Astrocyte (in vitro differentiated cells and primary cell): ENCODE results near the gene TCF7L2. TPM values are rescaled to one million over a fixed set of nuclear protein-coding genes. Genes with fewer than 3 reads are reported as not detected.

Source experiments
- DNase-seq: peaks from one replicate; pipeline ENCODE4 v3.0.0-alpha.2; 2010; ENCODE audit warnings: low read depth
- FAIRE-seq: peaks from 2 replicates; lab custom pipeline; 2011; peaks lifted over from hg19 to GRCh38; lab: Jason Lieb, UNC
- H2AFZ ChIP-seq: 2 replicates; pipeline ENCODE4 v1.6.0; 2012; ENCODE audit warnings: low read depth, low read length, inconsistent platforms
- H3K27ac ChIP-seq: 2 replicates; pipeline ENCODE4 v1.5.1; 2011; ENCODE audit warnings: low read depth, low read length, inconsistent platforms
- H3K27me3 ChIP-seq: 2 replicates; pipeline ENCODE4 v1.6.0; 2011; ENCODE audit warnings: low read length, inconsistent platforms; ENCODE audit not compliant: insufficient read depth
- H3K36me3 ChIP-seq: 2 replicates; pipeline ENCODE4 v1.5.1; 2011; ENCODE audit warnings: low read length, inconsistent platforms; ENCODE audit not compliant: insufficient read depth
- H3K4me1 ChIP-seq: 2 replicates; pipeline ENCODE4 v1.5.1; 2011; ENCODE audit warnings: low read length, inconsistent platforms; ENCODE audit not compliant: insufficient read depth
- H3K4me2 ChIP-seq: 2 replicates; pipeline ENCODE4 v1.6.0; 2012; ENCODE audit warnings: low read length, inconsistent platforms
- H3K4me3 ChIP-seq: 2 replicates; pipeline ENCODE4 v1.5.1; 2011; ENCODE audit warnings: low read depth, mild to moderate bottlenecking, low read length, inconsistent platforms; ENCODE audit not compliant: insufficient read depth
- H3K79me2 ChIP-seq: 2 replicates; pipeline ENCODE4 v1.6.0; 2012; ENCODE audit warnings: mild to moderate bottlenecking, low read length, inconsistent platforms; ENCODE audit not compliant: insufficient read depth
- H3K9ac ChIP-seq: 2 replicates; pipeline ENCODE4 v1.6.0; 2012; ENCODE audit warnings: mild to moderate bottlenecking, low read length, inconsistent platforms
- H3K9me3 ChIP-seq: 2 replicates; pipeline ENCODE4 v1.5.1; 2012; ENCODE audit warnings: low read depth, mild to moderate bottlenecking, low read length, inconsistent platforms; ENCODE audit not compliant: insufficient read depth
- H4K20me1 ChIP-seq: 2 replicates; pipeline ENCODE4 v1.6.0; 2012; ENCODE audit warnings: low read length, inconsistent platforms; ENCODE audit not compliant: insufficient read depth
- H3K27ac Mint-ChIP-seq: one replicate; pipeline ENCODE4 v1.8.0; 2021; ENCODE audit warnings: mild to moderate bottlenecking, mixed read lengths; ENCODE audit not compliant: unreplicated experiment
- H3K27me3 Mint-ChIP-seq: one replicate; pipeline ENCODE4 v1.8.0; 2021; ENCODE audit warnings: low read depth, mixed read lengths; ENCODE audit not compliant: unreplicated experiment
- H3K36me3 Mint-ChIP-seq: one replicate; pipeline ENCODE4 v1.8.0; 2021; ENCODE audit warnings: low read depth, mixed read lengths; ENCODE audit not compliant: unreplicated experiment
- H3K4me1 Mint-ChIP-seq: one replicate; pipeline ENCODE4 v1.8.0; 2021; ENCODE audit warnings: low read depth, mixed read lengths; ENCODE audit not compliant: unreplicated experiment
- H3K4me3 Mint-ChIP-seq: one replicate; pipeline ENCODE4 v1.8.0; 2021; ENCODE audit warnings: mild to moderate bottlenecking, moderate library complexity, mixed read lengths; ENCODE audit not compliant: unreplicated experiment
- H3K9me3 Mint-ChIP-seq: one replicate; pipeline ENCODE4 v1.8.0; 2021; ENCODE audit warnings: mild to moderate bottlenecking, mixed read lengths; ENCODE audit not compliant: unreplicated experiment
- CTCF ChIP-seq: IDR thresholded peaks from 2 replicates; pipeline ENCODE4 v1.5.1; 2011; ENCODE audit warnings: low read depth, mild to moderate bottlenecking, inconsistent platforms, low read length, moderate library complexity; ENCODE audit not compliant: insufficient read depth
- EZH2 ChIP-seq: IDR thresholded peaks from 2 replicates; pipeline ENCODE4 v1.6.1; 2012; ENCODE audit warnings: mild to moderate bottlenecking, low read length, inconsistent platforms; ENCODE audit not compliant: insufficient read depth
- total RNA-seq: library from RNA; stranded (reverse); gene quantifications from 2 replicates; pipeline ENCODE4 v1.2.1, GENCODE V29; 2021

TCF7L2 gene
- total RNA-seq, 1 donor from 2014 or later = 52.4 TPM

- Mint-ChIP-seq H3K4me1 (peaks cover 6% of the 10 kb centered on the region), H3K36me3 (no peaks in the 10 kb centered on the region), H3K27ac (no peak overlapping the region), H3K4me3 (no peak overlapping the region), H3K9me3 (no peaks in the 10 kb centered on the region), H3K27me3 (no peaks in the 10 kb centered on the region)
- H2AFZ ChIP-seq = no peak overlapping the region
- H3K4me1 ChIP-seq = no peaks in the 10 kb centered on the region
- H3K4me3 ChIP-seq = no peak overlapping the region
- no peaks in the 10 kb centered on the region for H3K27me3 ChIP-seq
- TF ChIP-seq EZH2 (no peak), CTCF (no peak)
- H3K9me3 ChIP-seq = no peaks in the 10 kb centered on the region
- H3K27ac ChIP-seq = no peak overlapping the region
- H4K20me1 ChIP-seq = no peaks in the 10 kb centered on the region
- peaks cover 4% of the 10 kb centered on the region for H3K79me2 ChIP-seq
- no peak overlapping the region for H3K4me2 ChIP-seq
- FAIRE-seq (no peak), DNase-seq (no peak)
- no peak overlapping the region for H3K9ac ChIP-seq
- H3K36me3 ChIP-seq = no peaks in the 10 kb centered on the region
Measured at GRCh38 chr10:112945811-112946210, 4.2 kb upstream of the TCF7L2 start.

DNA sequence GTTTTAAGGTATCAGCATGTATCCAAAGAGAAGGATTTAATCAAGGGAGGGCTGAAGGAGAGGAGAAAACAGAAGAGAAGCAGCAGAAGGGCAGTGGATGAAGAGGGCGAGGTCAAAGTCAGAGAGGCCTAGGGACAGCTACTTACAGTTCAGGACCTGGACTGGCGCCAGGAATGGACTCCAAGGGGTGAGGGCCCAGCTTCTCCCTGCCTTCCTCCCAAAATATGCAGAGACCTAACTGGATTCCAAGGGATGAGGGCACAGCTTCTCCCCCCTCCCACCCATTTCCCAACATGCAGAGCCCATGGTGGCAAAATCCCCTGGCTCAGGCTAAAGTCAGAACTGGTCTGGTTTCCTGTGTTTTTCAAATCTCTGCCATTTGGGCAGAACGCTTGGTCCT is 3.4 kb upstream of the TCF7L2 start:
- Histone ChIP-seq H3K4me1 (no peaks in the 10 kb centered on the region), H3K4me2 (no peak overlapping the region), H3K27ac (no peak overlapping the region), H2AFZ (no peak overlapping the region), H3K36me3 (no peaks in the 10 kb centered on the region), H3K9me3 (no peaks in the 10 kb centered on the region), H3K4me3 (no peak overlapping the region), H3K9ac (no peak overlapping the region), H4K20me1 (no peaks in the 10 kb centered on the region), H3K79me2 (peaks cover 5% of the 10 kb centered on the region), H3K27me3 (no peaks in the 10 kb centered on the region)
- Mint-ChIP-seq H3K36me3 (peaks cover under 1% of the 10 kb centered on the region), H3K27me3 (no peaks in the 10 kb centered on the region), H3K9me3 (no peaks in the 10 kb centered on the region), H3K27ac (no peak overlapping the region), H3K4me1 (peaks cover 6% of the 10 kb centered on the region), H3K4me3 (no peak overlapping the region)
- no peak for TF ChIP-seq CTCF
- no peak for TF ChIP-seq EZH2
- DNase-seq = no peak
- no peak for FAIRE-seq

DNA sequence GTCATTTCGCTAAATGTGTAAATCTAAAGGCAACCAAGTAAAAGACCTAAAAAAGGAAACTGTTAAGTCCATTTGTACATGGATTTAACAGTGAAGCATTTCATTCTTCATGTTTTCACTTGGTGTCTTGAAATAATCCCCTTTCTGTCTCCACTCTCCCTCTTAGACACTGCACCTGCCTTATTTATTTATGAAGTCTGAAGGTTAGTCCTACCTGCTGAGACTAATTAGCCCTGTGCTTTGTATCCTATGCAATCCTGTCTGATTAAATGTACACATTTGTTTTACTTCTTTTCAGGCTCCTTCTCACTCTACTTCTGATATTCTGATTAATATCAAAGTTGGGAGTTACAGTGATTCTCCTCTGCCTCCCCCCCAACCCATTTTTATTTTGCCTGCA is 1.9 kb upstream of the TCF7L2 start:
- no peak overlapping the region for H3K9ac ChIP-seq
- no peaks in the 10 kb centered on the region for H3K9me3 Mint-ChIP-seq
- peaks cover 5% of the 10 kb centered on the region for H3K36me3 Mint-ChIP-seq
- no peak overlapping the region for H2AFZ ChIP-seq
- TF ChIP-seq CTCF (no peak), EZH2 (no peak)
- H3K4me2 ChIP-seq = no peak overlapping the region
- H3K9me3 ChIP-seq = no peaks in the 10 kb centered on the region
- no peak overlapping the region for H3K4me3 ChIP-seq
- H4K20me1 ChIP-seq = no peaks in the 10 kb centered on the region
- no peak for DNase-seq
- no peaks in the 10 kb centered on the region for H3K27me3 ChIP-seq
- H3K4me1 Mint-ChIP-seq = peaks cover 6% of the 10 kb centered on the region
- no peak overlapping the region for H3K27ac Mint-ChIP-seq
- no peak overlapping the region for H3K27ac ChIP-seq
- no peak overlapping the region for H3K4me3 Mint-ChIP-seq
- FAIRE-seq = no peak
- peaks cover 20% of the 10 kb centered on the region for H3K79me2 ChIP-seq
- no peaks in the 10 kb centered on the region for H3K36me3 ChIP-seq
- no peaks in the 10 kb centered on the region for H3K27me3 Mint-ChIP-seq
- H3K4me1 ChIP-seq = peaks cover under 1% of the 10 kb centered on the region
